Prostate gland (tissue), 2 donors: ENCODE data around the gene ANKFY1.

Experiments used
- POLR2A ChIP-seq: fragments of 450-650 bp; IDR thresholded peaks from one replicate; pipeline ENCODE4 v1.6.1; 2016; ENCODE audit warnings: antibody characterized with exemption, mild to moderate bottlenecking
- POLR2AphosphoS5 ChIP-seq: sonication (generic); formaldehyde crosslinking; IDR thresholded peaks from one replicate; pipeline ENCODE4 v1.6.1; 2017; ENCODE audit warnings: antibody characterized with exemption
- TF ChIP-seq, protein P1 (sequence below), 4 experiments: fragments of 200-600 bp in 2 of 4; fragments of 450-650 bp in 2 of 4; sonication (generic) in 2 of 4; IDR thresholded peaks; 1 replicate in 3 of 4; 2 replicates in 1 of 4; pipeline ENCODE4 v1.5.1; 2016 to 2019; ENCODE audit warnings: antibody characterized with exemption in 4 of 4, mild to moderate bottlenecking in 2 of 4, moderate library complexity in 2 of 4

- TF ChIP-seq, protein P1, sequence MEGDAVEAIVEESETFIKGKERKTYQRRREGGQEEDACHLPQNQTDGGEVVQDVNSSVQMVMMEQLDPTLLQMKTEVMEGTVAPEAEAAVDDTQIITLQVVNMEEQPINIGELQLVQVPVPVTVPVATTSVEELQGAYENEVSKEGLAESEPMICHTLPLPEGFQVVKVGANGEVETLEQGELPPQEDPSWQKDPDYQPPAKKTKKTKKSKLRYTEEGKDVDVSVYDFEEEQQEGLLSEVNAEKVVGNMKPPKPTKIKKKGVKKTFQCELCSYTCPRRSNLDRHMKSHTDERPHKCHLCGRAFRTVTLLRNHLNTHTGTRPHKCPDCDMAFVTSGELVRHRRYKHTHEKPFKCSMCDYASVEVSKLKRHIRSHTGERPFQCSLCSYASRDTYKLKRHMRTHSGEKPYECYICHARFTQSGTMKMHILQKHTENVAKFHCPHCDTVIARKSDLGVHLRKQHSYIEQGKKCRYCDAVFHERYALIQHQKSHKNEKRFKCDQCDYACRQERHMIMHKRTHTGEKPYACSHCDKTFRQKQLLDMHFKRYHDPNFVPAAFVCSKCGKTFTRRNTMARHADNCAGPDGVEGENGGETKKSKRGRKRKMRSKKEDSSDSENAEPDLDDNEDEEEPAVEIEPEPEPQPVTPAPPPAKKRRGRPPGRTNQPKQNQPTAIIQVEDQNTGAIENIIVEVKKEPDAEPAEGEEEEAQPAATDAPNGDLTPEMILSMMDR (IDR thresholded peaks at IDR 0.05) = no peak
- no peak for TF ChIP-seq POLR2A
- no peak for TF ChIP-seq POLR2AphosphoS5
Observed at GRCh38 chr17:4146641-4147040, 117.1 kb downstream of the ANKFY1 start.
